ENCODE results near the gene WDR73. TPM values are rescaled to one million over a fixed set of nuclear protein-coding genes. Genes with fewer than 3 reads are reported as not detected.

WDR73 gene
- total and polyA plus RNA-seq, 4 donors, result 7.5 to 16.0 (median 10.1) TPM

- no peaks in the 10 kb centered on the region for H3K27me3 ChIP-seq (ENCODE audit: control insufficient read depth in 4 of 4, insufficient read depth in 4 of 4, low read length in 3 of 4)
- peaks cover 0 to 2% (median 0%) of the 10 kb centered on the region in 4 donors for H3K36me3 ChIP-seq (ENCODE audit: control insufficient read depth in 4 of 4, insufficient read depth in 3 of 4, low read depth in 1 of 4, low read length in 3 of 4)
- peak overlapping the region in 1 of 2 donors; percentile 45 for H3K27ac ChIP-seq (ENCODE audit: low read depth in 1 of 2, low read length in 2 of 2)
- H3K9me3 ChIP-seq (ENCODE audit: control insufficient read depth in 4 of 4, low read length in 3 of 4), result no peaks in the 10 kb centered on the region
- H3K4me3 ChIP-seq (ENCODE audit: low read depth in 1 of 3, low read length in 3 of 3), result no peak overlapping the region
- peak overlapping the region in 1 of 2 donors; percentile 29 for H3K9ac ChIP-seq (ENCODE audit: low read depth in 1 of 2, low read length in 2 of 2)
- no peak for TF ChIP-seq ZBTB33 (IDR thresholded peaks at IDR 0.05)
- no peak for TF ChIP-seq FOXA1 (IDR thresholded peaks at IDR 0.05)
- no peak for TF ChIP-seq SP1 (IDR thresholded peaks at IDR 0.05)
- TF ChIP-seq RAD21 (IDR thresholded peaks at IDR 0.05), result no peak
- TF ChIP-seq CTCF (IDR thresholded peaks at IDR 0.05; ENCODE audit: low read depth, low read length, missing input control), result no peak
- no peak for TF ChIP-seq JUND (IDR thresholded peaks at IDR 0.05)
- no peak for TF ChIP-seq EGR1 (IDR thresholded peaks at IDR 0.05; ENCODE audit: low read depth in 2 of 2)
- TF ChIP-seq GABPA (IDR thresholded peaks at IDR 0.05 in 1 of 2, conservative IDR thresholded peaks at IDR 0.05 in 1 of 2), result no peak
- TF ChIP-seq ATF3 (IDR thresholded peaks at IDR 0.05), result no peak
- TF ChIP-seq YY1 (IDR thresholded peaks at IDR 0.05), result no peak
- DNase-seq (ENCODE audit: low spot score), result no peak
- peaks cover 3 to 9% (median 8%) of the 10 kb centered on the region in 4 donors for H3K4me1 ChIP-seq (ENCODE audit: control insufficient read depth in 4 of 4, insufficient read depth in 4 of 4, low read length in 3 of 4)
- WGBS, result 11% methylated on average over 1 of the region's 1 CpG
Observed at GRCh38 chr15:84697236-84697990, 43.3 kb upstream of the WDR73 start.

- TF ChIP-seq ZBTB33 (IDR thresholded peaks at IDR 0.05) (no peak), NR2F2 (IDR thresholded peaks at IDR 0.05) (no peak), HNF4G (IDR thresholded peaks at IDR 0.05) (no peak), FOXA1 (IDR thresholded peaks at IDR 0.05) (no peak), FOXA2 (IDR thresholded peaks at IDR 0.05) (no peak), GABPA (IDR thresholded peaks at IDR 0.05 in 1 of 2, conservative IDR thresholded peaks at IDR 0.05 in 1 of 2) (no peak), REST (IDR thresholded peaks at IDR 0.05) (no peak), MAX (IDR thresholded peaks at IDR 0.05) (no peak), CTCF (IDR thresholded peaks at IDR 0.05; ENCODE audit: low read depth, low read length, missing input control) (no peak), SP1 (IDR thresholded peaks at IDR 0.05) (no peak), TAF1 (conservative IDR thresholded peaks at IDR 0.05) (no peak), YY1 (IDR thresholded peaks at IDR 0.05) (no peak), RAD21 (IDR thresholded peaks at IDR 0.05) (no peak), HNF4A (conservative IDR thresholded peaks at IDR 0.05) (no peak), RXRA (IDR thresholded peaks at IDR 0.05) (no peak), EGR1 (IDR thresholded peaks at IDR 0.05; ENCODE audit: low read depth in 2 of 2) (no peak)
- no peaks in the 10 kb centered on the region for H3K9me3 ChIP-seq (ENCODE audit: control insufficient read depth in 4 of 4, low read length in 3 of 4)
- no peak for DNase-seq (ENCODE audit: low spot score)
- 78% methylated on average over 4 of the region's 4 CpGs for WGBS
- no peak overlapping the region for H3K9ac ChIP-seq (ENCODE audit: low read depth in 1 of 2, low read length in 2 of 2)
- no peaks in the 10 kb centered on the region for H3K27me3 ChIP-seq (ENCODE audit: control insufficient read depth in 4 of 4, insufficient read depth in 4 of 4, low read length in 3 of 4)
- H3K4me1 ChIP-seq (ENCODE audit: control insufficient read depth in 4 of 4, insufficient read depth in 4 of 4, low read length in 3 of 4), result peaks cover 3 to 9% (median 8%) of the 10 kb centered on the region in 4 donors
- H3K36me3 ChIP-seq (ENCODE audit: control insufficient read depth in 4 of 4, insufficient read depth in 3 of 4, low read depth in 1 of 4, low read length in 3 of 4), result peaks cover 0 to 2% (median 0%) of the 10 kb centered on the region in 4 donors
- H3K27ac ChIP-seq (ENCODE audit: low read depth in 1 of 2, low read length in 2 of 2), result no peak overlapping the region
- H3K4me3 ChIP-seq (ENCODE audit: low read depth in 1 of 3, low read length in 3 of 3), result no peak overlapping the region
Observed at GRCh38 chr15:84696757-84697156, 42.7 kb upstream of the WDR73 start.

Measured in liver (tissue), 9 donors.